Sciatic nerve (tissue), 2 donors: ENCODE measurements around the gene COX7A2. TPM values are rescaled to one million over a fixed set of nuclear protein-coding genes. Genes with fewer than 3 reads are reported as not detected.

Experiments used
- ATAC-seq: fragments of 200-7000 bp; cut with Tn5 transposase; one replicate; pipeline ENCODE4 v1.9.1; 2020; ENCODE audit warnings: mild to moderate bottlenecking, moderate library complexity
- DNase-seq: peaks from one replicate; pipeline ENCODE4 v3.0.0-alpha.2; 2020; ENCODE audit warnings: low spot score
- intact Hi-C: fragments of 100-400 bp; cut with DNase I; formaldehyde crosslinking; loops from one replicate; pipeline ENCODE4 v1.14.2; 2022
- total RNA-seq: library from RNA; stranded (reverse); fragmentation: NEBNext Ultra II Directional; extraction: Animal tissue kit (Norgen Biotek cat#: 25700); gene quantifications from one replicate; pipeline ENCODE4 v1.2.1, GENCODE V29; 2021
- donor health status: DM: no; HTN: no; CAD: no.
- donor health status: DM: no; HTN: no; CAD: no.

The COX7A2 gene
- total RNA-seq: 223 TPM

- ATAC-seq (peak; percentile 99), DNase-seq (peak; percentile 89)
- intact Hi-C loops: no loop called here
Observed at GRCh38 chr6:75243333-75244062, at the start of gene COX7A2. Gene COX7A2, minus strand, starts transcription at chr6:75243801. Its CDS starts 67 bp downstream, at chr6:75243734.

- ATAC-seq (no peak), DNase-seq (no peak)
Observed at GRCh38 chr6:75292555-75292954, 49.0 kb upstream of the COX7A2 start.

GRCh38 chr6:75291744-75292143 lies 48.1 kb upstream of the COX7A2 start:
- intact Hi-C loops: no loop called here
- no peak for DNase-seq
- no peak for ATAC-seq

More at GRCh38 chr6:75292555-75292954, 49.0 kb upstream of the COX7A2 start:
- intact Hi-C loops: no loop called here

- ATAC-seq (no peak), DNase-seq (no peak)
- intact Hi-C loops: no loop called here
Observed at GRCh38 chr6:75291331-75291730, 47.7 kb upstream of the COX7A2 start.

GRCh38 chr6:75290136-75290945 lies 46.7 kb upstream of the COX7A2 start:
- ATAC-seq: peak; percentile 53
- intact Hi-C loops: no loop called here
- no peak for DNase-seq

- intact Hi-C loops: no loop called here
- ATAC-seq: no peak
- DNase-seq: no peak
Observed at GRCh38 chr6:75288023-75288422, 44.4 kb upstream of the COX7A2 start.

GRCh38 chr6:75287424-75287823 lies 43.8 kb upstream of the COX7A2 start:
- intact Hi-C loops: no loop called here
- ATAC-seq: no peak
- no peak for DNase-seq

- intact Hi-C loops: no loop called here
- ATAC-seq: no peak
- DNase-seq: no peak
Observed at GRCh38 chr6:75286955-75287354, 43.4 kb upstream of the COX7A2 start.

- DNase-seq (no peak), ATAC-seq (no peak)
- intact Hi-C loops: no loop called here
Observed at GRCh38 chr6:75285283-75285639, 41.7 kb upstream of the COX7A2 start.

GRCh38 chr6:75284632-75285282 lies 41.2 kb upstream of the COX7A2 start, which contains the start of gene TMEM30A:
Gene TMEM30A, minus strand, starts transcription at chr6:75284792. Its CDS starts 154 bp downstream, at chr6:75284638.
- intact Hi-C loops: no loop called here
- peak; percentile 97 for DNase-seq
- ATAC-seq: peak; percentile 100

- DNase-seq (no peak), ATAC-seq (peak; percentile 2)
- intact Hi-C loops: no loop called here
Observed at GRCh38 chr6:75283907-75284631, 40.5 kb upstream of the COX7A2 start.

GRCh38 chr6:75282706-75283105 lies 39.1 kb upstream of the COX7A2 start:
- no peak for ATAC-seq
- intact Hi-C loops: no loop called here
- DNase-seq: no peak

GRCh38 chr6:75281653-75282052 lies 38.1 kb upstream of the COX7A2 start:
- intact Hi-C loops: no loop called here
- DNase-seq: no peak

GRCh38 chr6:75280131-75280855 lies 36.7 kb upstream of the COX7A2 start:
- DNase-seq (no peak), ATAC-seq (no peak)
- intact Hi-C loops: no loop called here

More at GRCh38 chr6:75281653-75282052, 38.1 kb upstream of the COX7A2 start:
- ATAC-seq: no peak

- no peak for DNase-seq
- intact Hi-C loops: no loop called here
Observed at GRCh38 chr6:75279418-75279817, 35.8 kb upstream of the COX7A2 start.

GRCh38 chr6:75278474-75279077 lies 35.0 kb upstream of the COX7A2 start:
- ATAC-seq: no peak
- no peak for DNase-seq
- intact Hi-C loops: no loop called here

More at GRCh38 chr6:75279418-75279817, 35.8 kb upstream of the COX7A2 start:
- ATAC-seq: no peak

- DNase-seq: no peak
- intact Hi-C loops: no loop called here
- ATAC-seq: no peak
Observed at GRCh38 chr6:75275067-75275466, 31.5 kb upstream of the COX7A2 start.

GRCh38 chr6:75273009-75273408 lies 29.4 kb upstream of the COX7A2 start:
- DNase-seq: no peak
- no peak for ATAC-seq
- intact Hi-C loops: no loop called here
